GM19463 (cell line): Measurements from ENCODE around the gene STRADA.

Experiments used
- ATAC-seq: cut with Tn5 transposase; IDR thresholded peaks from one replicate; pipeline ENCODE4 v1.9.1; 2021; ENCODE audit warnings: mild to moderate bottlenecking, moderate library complexity; ENCODE audit not compliant: unreplicated experiment

STRADA gene, protein sequence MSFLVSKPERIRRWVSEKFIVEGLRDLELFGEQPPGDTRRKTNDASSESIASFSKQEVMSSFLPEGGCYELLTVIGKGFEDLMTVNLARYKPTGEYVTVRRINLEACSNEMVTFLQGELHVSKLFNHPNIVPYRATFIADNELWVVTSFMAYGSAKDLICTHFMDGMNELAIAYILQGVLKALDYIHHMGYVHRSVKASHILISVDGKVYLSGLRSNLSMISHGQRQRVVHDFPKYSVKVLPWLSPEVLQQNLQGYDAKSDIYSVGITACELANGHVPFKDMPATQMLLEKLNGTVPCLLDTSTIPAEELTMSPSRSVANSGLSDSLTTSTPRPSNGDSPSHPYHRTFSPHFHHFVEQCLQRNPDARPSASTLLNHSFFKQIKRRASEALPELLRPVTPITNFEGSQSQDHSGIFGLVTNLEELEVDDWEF

DNA sequence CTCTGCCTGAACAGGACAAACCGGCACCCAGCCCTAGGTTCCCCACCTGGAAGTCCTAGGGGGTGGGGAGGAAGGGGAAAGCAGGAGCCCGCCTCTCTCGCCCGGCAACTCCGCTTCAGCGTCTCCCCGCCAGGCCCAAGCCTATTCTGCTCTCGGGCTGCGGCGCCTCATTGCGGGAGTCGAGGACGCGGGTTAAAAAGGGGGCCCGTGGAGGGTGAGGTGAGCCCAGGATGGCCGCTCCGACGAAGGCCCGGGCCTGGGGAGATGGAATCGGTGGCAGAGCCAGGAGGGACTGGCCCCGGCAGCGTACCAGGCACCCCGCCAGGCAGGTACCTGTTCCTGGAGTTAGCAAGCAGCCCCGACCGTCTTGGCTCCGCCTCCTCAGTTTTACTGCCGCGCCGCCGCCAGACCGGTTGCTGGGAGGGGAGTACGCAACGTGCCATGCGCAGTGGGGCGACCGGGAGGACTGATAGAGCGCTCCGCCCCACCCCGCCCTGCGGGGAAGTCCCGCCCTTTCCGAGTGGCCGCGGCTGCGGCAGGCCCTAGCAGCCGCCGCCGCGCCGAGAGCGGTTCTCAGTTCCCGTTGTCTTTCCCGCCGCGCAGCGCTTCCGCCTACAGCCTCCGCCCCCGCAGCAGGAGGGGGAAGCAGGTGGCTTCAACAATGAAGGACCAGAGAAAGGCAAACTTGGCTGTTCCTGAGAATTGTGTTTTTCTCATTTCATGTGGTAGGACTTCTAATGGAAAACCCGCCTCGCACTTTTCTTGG, at the start of gene STRADA:
STRADA (minus strand) TSS at position 392 of the 766 bp plus-strand sequence. CDS start 13,430 bp downstream, outside the sequence.
- ATAC-seq, result peak; percentile 87

DNA sequence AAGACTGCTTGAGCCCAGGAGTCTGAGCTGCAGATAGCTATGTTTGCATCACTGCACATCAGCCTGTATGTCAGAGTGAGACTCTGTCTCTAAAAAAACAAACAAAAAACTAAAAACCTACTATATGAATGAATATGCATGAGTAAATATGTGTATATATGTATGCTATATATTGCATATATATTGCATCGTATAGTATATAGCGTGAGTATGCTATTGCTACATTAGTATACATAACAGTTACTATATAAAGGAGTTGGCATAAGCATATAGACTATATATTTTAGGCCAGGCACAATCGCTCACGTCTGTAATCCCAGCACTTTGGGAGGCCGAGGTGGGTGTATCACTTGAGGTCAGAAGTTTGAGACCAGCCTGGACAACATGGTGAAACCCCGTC, 48.5 kb upstream of the STRADA start:
- ATAC-seq, result no peak

DNA sequence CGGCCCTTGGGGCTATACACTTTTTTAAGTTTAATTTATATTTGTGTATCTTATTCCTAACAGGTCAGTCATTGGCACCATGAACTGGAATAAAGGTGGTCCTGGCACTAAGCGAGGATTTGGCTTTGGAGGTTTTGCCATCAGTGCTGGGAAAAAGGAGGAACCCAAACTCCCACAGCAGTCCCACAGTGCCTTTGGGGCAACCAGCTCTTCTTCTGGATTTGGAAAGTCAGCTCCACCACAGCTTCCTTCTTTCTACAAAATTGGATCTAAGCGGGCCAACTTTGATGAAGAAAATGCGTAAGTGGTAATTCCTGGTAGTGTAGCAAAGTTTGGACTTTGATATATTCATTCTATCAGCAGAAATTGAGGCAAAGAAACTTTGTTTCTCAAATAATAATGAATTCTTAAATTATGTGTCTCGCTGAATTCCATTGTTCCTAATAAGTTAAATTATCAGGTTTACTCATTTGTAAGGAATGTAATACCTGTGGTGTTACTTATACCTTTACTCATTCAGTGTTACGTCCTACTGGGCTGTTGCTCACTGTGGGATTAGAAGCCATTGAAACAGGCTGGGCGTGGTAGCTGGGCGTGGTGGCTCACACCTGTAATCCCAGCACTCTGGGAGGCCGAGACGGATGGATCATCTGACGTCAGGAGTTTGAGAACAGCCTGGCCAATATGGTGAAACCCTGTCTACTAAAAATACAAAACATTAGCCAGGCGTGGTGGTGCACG, 45.5 kb upstream of the STRADA start:
- no peak for ATAC-seq

DNA sequence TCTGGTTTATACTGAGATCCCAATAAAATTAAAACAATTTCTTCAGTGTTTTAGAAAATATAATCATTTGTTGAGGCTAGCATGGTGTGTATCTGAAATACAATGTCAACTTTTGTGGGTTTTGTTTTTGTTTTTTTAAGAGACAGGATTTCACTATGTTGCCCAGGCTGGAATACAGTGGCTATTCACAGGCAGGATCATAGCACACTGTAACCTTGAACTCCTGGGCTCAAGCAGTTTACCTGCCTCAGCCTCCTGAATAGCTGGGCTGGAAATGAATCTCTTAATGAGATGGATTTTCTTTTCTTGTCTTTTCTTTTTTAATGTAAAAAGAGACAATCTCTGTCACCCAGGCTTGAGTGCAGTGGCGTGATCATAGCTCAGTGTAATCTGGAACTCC, 44.5 kb upstream of the STRADA start:
- no peak for ATAC-seq

DNA sequence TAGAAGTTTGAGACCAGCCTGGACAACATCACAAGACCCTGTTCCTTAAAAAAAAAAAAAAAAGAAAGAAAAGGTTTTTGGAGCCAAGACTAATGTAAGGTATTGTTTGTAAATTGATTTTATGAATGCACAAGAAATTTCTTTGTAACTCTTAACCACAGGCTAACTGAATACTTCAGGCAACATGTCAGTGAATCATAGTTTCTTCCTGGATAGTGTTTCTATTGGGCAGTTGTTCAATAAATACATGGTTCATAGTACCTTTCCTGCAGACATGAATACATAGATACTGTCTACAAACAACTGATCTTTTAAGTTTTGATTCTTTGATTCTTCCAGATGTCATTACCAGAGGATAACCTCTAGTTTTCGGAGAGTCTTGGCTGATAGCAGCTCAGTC, 44.0 kb upstream of the STRADA start:
- ATAC-seq, result no peak

DNA sequence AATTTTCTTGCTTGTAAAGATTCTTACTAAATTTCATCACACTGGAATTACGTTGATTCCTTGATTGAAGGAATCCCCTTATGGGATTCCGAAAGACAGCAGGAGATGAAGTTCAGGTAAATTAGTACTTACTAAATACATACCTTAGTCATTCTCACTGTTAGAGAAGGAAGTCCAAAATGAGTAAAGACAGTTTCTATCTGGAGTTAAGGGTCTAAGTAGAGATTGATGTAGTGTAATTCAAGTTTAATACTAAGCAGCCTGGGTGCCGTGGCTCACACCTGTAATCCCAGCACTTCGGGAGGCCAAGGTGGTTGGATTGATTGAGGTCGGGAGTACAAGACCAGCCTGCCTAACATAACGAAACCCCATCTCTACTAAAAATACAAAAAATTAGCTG, 41.9 kb upstream of the STRADA start:
- no peak for ATAC-seq

DNA sequence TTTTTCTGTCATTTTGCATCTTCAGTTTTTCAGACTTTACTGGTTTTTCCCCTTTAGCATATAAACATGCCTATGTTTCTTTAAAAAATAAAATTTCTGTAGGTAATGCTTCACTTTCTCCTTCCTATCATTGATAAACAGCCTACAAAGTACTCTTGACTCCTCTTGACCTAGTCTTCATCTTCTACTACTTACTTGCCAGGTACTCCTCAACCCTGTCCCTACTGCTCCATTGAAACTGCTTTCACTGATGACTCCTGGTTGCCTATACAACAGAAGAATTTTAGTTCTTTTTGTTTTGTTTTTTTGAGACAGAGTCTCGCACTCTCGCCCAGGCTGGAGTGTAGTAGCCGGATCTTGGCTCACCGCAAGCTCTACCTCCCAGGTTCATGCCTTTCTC, 39.3 kb upstream of the STRADA start:
- ATAC-seq, result no peak

DNA sequence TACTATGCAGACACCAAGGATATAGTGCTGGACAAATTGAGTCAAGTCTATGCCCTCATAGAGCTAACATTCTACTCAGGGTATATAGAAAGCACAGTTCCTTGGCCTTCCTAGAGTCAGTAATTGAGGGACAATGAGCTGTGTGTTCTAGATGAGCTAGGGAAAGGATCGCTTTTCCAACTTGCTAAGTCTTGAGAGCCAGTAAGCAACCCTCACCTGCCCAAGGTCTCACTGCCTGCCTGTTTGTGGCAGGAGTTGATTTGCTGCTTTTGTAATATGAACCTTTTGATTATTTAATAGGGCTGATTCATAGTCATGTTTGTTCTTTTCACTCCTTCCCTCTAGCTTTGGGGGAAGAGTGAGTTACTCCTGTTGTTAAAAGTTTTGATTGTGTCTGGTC, 38.9 kb upstream of the STRADA start:
- no peak for ATAC-seq

DNA sequence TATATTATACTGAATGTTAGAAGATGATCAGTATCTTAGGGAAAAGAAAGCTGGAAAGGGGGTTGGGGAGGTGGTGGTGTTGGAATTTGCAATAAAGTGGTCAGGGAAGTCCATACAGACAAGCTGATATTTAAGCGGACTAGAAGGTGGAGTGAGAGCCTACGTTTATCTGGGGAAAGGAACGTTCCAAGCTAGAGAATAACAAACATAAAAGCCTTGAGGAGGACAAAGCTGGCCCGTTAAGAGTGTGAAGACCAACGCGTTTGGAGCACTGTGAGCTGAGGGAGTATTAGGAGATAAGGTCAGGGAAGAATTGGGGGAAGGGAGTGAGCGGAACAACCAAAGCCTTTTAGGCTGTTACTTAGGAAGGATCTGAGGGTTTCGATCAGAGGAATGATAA, 33.8 kb upstream of the STRADA start:
- ATAC-seq, result no peak

DNA sequence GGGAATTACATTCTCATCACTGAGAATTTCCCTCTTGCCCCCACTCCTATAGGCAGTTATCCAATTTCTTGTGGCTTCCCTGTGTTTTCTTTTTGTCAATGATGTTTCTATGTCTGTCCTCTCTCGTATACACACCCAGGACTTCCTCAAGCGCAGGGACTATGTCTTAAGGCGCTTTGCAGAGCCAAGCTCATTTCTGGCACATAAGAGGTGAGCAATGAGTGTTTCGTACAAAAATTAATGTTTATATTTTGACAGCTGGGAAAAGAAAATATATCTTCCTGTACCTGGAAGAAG, 33.3 kb upstream of the STRADA start:
- no peak for ATAC-seq

DNA sequence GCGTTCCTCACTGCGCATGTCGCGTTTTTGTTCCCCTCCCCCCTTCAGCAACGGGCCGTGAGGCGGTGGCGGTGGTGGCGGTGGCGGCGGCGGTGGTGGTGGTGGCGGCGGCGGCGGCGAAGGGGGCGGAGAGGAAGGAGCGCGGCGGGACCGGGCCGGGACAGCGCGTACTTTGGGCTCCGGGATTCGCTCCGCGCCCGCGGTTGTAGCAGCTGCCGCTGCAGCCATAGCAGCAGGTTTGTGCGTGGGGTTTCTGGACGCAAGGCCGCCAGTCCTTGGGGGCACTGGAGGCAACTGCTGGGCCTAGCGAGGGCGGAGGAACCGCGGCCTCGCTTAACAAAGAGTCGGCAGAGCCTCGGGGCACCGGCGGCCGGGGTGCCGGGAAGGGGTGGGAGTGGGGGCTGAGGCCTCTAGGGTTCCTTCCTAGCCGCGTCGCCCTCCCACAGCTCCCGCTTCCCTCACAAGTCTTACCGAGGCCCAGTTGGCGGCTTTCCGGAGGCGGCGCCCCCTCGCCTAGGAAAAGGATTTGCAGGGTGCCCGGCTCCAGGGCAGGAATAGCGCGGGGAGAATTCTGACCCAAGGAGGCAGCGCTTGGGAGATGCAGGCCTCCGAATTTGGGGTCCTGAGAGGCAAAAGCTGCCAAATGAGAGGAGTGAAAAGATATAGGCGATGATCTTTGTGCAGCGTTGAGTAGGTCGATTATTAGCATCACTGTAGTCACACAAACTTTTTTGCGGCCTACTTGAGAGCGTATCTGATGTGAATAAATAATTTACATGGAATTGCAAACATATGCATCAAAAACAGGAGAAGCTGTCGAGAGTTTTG, 32.8 kb upstream of the STRADA start, which contains the start of gene DDX42:
DDX42 (plus strand) TSS at position 30 of the 828 bp plus-strand sequence. CDS start 12,880 bp downstream, outside the sequence.
- ATAC-seq, result peak; percentile 2

DNA sequence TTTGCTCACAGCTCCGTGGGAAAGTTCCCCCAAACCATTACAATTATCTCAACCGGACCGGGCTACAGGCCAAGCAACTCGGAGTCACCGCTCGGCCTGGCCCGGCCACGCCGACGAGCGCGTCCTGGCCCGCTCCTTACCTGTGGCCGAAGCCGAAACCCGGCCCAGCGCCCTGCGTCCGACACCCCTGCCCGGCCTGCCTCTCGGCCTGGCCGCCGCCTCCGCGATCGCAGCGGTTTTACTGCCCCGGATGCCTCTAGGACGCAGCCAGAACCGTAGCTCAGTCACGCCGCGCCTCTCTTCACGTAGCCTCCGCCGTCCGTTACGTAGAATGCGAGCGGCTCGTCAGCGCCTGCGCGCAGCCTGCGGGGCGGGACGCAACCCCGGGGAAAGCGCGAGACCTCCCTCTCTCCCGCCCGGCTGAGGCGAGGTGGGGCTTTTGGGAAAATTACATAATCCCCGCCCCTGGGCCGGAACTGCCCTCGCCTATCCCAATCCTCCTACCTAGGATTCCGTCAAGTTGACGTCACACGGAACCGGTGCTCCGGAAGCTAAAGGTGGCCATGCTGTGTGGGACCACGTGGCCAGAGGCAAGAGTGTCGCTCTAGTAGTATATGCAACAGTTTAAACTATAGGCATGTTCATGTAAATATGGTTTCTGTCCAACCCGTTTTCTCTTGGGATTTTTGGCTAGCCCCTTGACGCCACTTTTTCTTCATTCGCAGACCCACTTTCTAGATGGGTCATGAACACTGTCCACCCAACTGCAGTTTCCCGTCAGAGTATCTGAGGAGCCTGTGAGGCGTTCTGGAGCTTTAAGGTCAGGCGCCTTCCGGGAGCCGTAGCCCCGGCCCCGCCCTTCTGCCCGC, 31.9 kb upstream of the STRADA start, which contains the start of gene CCDC47:
CCDC47 (minus strand) TSS at position 326 of the 869 bp plus-strand sequence. CDS start 7,422 bp downstream, outside the sequence.
- peak; percentile 82 for ATAC-seq

DNA sequence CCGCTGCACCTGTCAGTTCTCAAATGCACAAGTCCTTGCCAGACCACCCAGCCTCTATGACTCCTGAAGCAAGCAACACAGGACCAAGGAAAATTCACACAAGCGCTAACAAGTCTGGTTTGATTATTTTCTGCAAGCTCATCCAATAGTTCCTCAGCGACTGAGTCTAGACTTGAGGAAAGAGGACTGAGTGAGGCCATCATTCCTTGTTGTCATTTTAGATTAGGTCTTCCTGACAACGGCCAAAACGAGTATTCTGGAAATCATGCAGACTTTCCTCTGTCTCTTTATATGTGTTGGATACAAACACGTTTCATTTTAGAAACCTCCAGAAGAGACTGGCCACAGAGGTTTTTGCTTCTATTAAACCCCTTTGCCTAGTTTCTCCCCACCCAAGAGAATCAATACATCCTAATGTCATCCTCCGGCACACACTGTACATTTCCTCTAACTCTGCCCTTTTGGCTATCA, 31.2 kb upstream of the STRADA start:
- no peak for ATAC-seq

DNA sequence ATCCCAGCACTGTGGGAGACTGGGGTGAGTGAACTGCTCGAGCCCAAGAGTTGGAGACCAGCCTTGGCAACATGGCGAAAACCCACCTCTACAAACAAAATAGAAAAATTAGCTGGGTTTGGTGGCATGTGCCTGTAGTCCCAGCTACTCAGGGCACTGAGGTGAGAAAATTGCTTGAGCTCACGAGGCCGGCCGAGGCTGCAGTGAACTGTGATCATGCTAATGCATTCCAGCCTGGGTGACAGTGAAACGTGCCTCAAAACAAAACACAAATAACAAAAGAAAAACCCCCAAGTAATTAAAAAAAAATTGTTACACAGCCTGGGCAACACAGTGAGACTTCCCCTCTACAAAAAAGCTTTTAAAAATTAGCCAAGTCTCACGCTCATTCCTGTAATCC, 26.8 kb upstream of the STRADA start:
- no peak for ATAC-seq

DNA sequence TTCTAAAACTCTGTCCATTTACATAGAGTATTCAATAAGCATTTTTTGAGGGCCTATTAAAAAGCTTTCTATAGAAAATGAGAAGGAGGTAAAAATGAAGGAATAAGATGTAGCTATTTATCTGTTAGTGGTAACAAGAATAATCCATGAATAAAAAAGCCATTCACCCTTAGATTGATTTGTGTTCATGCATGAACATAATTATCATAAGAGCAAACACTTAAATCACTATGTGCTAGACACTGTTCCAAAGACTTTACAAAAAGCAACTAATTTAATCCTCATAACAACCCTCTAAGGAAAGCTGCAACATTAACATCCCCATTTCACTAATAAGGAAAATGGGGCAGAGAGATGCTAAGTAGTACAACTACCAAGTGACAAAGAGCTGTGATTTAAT, 25.2 kb upstream of the STRADA start:
- ATAC-seq, result no peak

DNA sequence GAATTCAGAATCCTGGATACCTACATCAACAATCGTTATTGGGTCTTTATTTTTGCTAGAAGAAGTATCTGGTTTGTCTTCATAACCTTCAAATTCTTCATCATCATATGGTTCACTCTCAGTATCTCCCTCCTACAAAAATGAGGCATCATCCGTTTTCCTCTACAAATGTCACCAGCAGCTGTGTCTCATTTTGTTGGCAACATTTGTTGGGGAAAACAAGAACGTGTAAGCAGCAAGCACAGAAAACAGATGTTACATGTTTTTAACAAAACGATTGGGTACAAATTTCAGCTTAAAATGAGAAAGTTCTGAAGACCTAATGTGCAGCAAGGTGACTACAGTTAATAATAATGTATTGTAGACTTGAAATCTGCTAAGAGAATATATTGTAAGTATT, 23.1 kb upstream of the STRADA start:
- ATAC-seq, result no peak

DNA sequence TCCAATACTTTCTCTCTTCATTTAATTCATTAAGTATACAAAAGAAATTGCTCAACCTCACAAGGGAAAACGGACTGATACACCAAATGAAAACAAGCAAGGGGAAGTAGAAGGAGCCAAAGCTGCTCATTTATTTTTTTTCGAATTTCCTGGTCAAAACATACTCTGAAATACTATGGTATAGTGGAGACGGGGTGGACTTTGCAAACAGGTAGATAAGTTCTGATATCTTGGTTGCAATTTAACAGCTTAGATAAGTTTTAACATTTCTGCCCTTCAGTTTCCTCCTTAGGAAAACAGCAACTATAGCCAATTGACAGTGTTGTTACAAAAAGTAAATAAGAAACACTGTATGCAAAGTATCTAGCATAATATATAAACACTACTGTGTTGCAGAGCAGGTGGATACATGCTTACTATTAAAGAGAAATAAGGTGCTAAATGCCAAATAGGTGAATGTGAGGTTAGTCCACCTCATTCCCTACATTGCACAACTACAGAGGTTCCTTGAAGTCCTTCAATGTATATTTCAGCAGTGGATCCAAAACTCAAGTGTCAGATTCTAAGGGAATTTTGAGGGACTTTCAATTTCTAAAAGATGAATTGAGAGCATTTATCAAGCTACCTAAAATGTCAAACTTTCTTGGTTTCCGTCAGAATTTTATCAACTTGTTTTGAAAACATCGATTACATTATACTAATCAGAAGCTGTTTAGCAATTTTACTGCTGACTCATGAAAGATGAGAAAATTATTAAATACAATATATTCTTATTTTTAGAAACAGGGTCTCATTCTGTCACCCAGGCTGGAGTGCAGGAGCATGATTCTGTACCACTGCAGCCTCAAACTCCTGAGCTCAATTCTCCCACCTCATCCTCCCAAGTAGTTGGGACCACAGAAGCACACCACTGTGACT, 20.8 kb upstream of the STRADA start:
- no peak for ATAC-seq

DNA sequence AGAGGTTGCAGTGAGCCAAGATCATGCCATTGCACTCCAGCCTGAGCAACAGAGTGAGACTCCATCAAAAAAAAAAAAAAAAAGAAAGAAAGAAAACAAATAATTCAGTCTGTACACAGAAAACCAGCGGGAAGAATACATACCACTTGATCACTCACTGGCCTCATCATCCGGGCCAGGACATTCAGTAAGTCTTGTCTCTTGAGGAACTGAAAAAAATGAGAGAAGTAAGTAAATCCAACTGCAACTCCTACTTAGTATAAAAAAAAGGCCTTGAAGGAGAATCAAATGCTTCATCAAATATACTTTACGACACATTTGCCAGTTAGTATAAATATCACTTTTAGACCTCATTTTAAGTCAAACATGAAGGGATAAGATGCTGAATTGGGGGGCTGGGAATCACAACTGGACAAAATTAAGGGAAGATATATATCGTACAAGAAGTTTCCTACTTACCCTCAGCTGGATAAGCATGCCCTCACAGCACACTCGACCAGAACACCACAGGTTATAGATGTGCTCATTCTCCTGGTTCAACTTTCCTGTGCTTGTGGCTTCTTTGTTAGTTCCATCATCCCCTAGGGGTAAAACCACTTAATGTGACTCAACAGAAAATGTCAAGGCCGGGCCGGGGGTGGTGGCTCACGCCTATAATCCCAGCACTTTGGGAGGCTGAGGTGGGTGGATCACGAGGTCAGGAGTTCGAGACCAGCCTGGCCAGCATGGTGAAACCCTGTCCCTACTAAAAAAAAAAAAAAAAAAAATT, 19.4 kb upstream of the STRADA start:
- ATAC-seq, result no peak
